BLaER1 (cell line): ENCODE measurements around the gene ADGRL2.
"Not testable (repeated sequence)": the region's sequence is repeated elsewhere in the genome, so short reads cannot be mapped to it uniquely, and the experiment has no call there.

Source experiments
- H3K27ac ChIP-seq: shearing (Covaris generic); formaldehyde crosslinking; 2 replicates; pipeline ENCODE4 v1.8.1; 2022
- H3K27me3 ChIP-seq: shearing (Covaris generic); formaldehyde crosslinking; 2 replicates; pipeline ENCODE4 v1.8.1; 2022
- H3K36me3 ChIP-seq: shearing (Covaris generic); formaldehyde crosslinking; 2 replicates; pipeline ENCODE4 v1.8.1; 2022
- H3K4me1 ChIP-seq: shearing (Covaris generic); formaldehyde crosslinking; 2 replicates; pipeline ENCODE4 v1.8.1; 2022
- H3K4me2 ChIP-seq: shearing (Covaris generic); formaldehyde crosslinking; 2 replicates; pipeline ENCODE4 v1.8.1; 2022
- H3K4me3 ChIP-seq: shearing (Covaris generic); formaldehyde crosslinking; 2 replicates; pipeline ENCODE4 v1.8.1; 2022
- H3K9ac ChIP-seq: shearing (Covaris generic); formaldehyde crosslinking; 2 replicates; pipeline ENCODE4 v1.8.1; 2022
- H3K9me3 ChIP-seq: shearing (Covaris generic); formaldehyde crosslinking; 2 replicates; pipeline ENCODE4 v1.8.1; 2022
- H4K20me1 ChIP-seq: shearing (Covaris generic); formaldehyde crosslinking; 2 replicates; pipeline ENCODE4 v1.8.1; 2022
- Cebpa-rat ChIP-seq: shearing (Covaris generic); IDR thresholded peaks from 2 replicates; pipeline ENCODE4 v1.8.1; 2022

ADGRL2 gene

GRCh38 chr1:81844477-81844876, 43.7 kb downstream of the ADGRL2 start:
- Histone ChIP-seq H3K36me3 (no peaks in the 10 kb centered on the region), H3K4me1 (no peaks in the 10 kb centered on the region), H4K20me1 (no peaks in the 10 kb centered on the region), H3K27me3 (no peaks in the 10 kb centered on the region), H3K4me2 (no peak overlapping the region), H3K4me3 (no peak overlapping the region), H3K9ac (no peak overlapping the region), H3K27ac (no peak overlapping the region), H3K9me3 (no peaks in the 10 kb centered on the region)
- TF ChIP-seq Cebpa-rat: no peak

DNA sequence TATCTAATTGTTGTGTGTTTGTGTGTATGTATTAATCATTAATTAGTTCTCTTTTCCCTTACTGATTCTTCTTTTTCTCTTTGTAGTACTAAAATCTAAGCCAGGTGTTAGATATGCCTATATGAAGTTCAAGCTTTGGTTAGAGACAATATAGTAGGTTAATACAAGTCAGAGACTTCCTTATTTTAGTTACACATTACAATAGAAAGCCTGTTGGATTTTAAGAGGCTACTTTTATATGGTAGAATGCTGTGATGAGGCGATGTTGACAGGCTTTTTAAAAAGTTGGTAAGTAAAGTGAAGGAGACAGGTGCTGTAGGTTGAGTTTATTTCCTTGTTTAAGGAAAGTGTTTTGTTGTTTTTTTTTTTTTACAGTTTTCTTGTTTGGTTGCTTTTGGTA, 45.9 kb downstream of the ADGRL2 start:
- no peak overlapping the region for H3K27ac ChIP-seq
- no peaks in the 10 kb centered on the region for H3K4me1 ChIP-seq
- H3K4me2 ChIP-seq: no peak overlapping the region
- no peaks in the 10 kb centered on the region for H3K9me3 ChIP-seq
- H3K36me3 ChIP-seq: no peaks in the 10 kb centered on the region
- H4K20me1 ChIP-seq: no peaks in the 10 kb centered on the region
- H3K4me3 ChIP-seq: no peak overlapping the region
- no peak overlapping the region for H3K9ac ChIP-seq
- H3K27me3 ChIP-seq: no peaks in the 10 kb centered on the region
- no peak for TF ChIP-seq Cebpa-rat

DNA sequence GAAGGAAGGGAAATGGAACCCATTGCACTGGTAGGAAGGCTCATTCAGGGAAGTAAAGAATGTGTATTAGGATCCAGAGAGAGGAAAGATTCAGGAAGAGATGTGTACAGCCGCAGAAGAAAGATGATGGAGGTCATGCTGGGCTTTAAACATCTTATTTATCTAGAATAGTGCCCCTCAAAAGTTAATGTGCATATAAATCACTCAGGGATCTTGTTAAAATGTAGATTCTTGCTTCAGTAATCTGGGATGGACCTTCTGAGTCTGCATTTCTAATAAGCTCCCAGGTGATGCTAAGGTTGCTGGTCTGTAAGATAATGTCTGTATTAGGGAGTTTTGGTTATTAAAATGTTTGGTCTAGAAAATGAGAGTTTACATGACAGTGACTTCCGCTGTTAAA, 46.3 kb downstream of the ADGRL2 start:
- H3K9me3 ChIP-seq: no peaks in the 10 kb centered on the region
- H3K4me3 ChIP-seq: no peak overlapping the region
- H3K27me3 ChIP-seq: no peaks in the 10 kb centered on the region
- no peaks in the 10 kb centered on the region for H3K4me1 ChIP-seq
- H4K20me1 ChIP-seq: no peaks in the 10 kb centered on the region
- no peaks in the 10 kb centered on the region for H3K36me3 ChIP-seq
- H3K9ac ChIP-seq: no peak overlapping the region
- no peak for TF ChIP-seq Cebpa-rat
- H3K27ac ChIP-seq: no peak overlapping the region
- H3K4me2 ChIP-seq: no peak overlapping the region

GRCh38 chr1:81848880-81849682, 48.3 kb downstream of the ADGRL2 start:
- TF ChIP-seq Cebpa-rat: no peak
- Histone ChIP-seq H3K4me1 (no peaks in the 10 kb centered on the region), H3K4me3 (no peak overlapping the region), H3K27me3 (no peaks in the 10 kb centered on the region), H4K20me1 (no peaks in the 10 kb centered on the region), H3K36me3 (no peaks in the 10 kb centered on the region), H3K27ac (no peak overlapping the region), H3K4me2 (no peak overlapping the region), H3K9me3 (no peaks in the 10 kb centered on the region), H3K9ac (no peak overlapping the region)

- no peaks in the 10 kb centered on the region for H3K9me3 ChIP-seq
- no peaks in the 10 kb centered on the region for H3K27me3 ChIP-seq
- H3K4me2 ChIP-seq: no peak overlapping the region
- no peak overlapping the region for H3K4me3 ChIP-seq
- H3K36me3 ChIP-seq: no peaks in the 10 kb centered on the region
- no peak for TF ChIP-seq Cebpa-rat
- no peaks in the 10 kb centered on the region for H3K4me1 ChIP-seq
- H3K9ac ChIP-seq: no peak overlapping the region
- no peaks in the 10 kb centered on the region for H4K20me1 ChIP-seq
- no peak overlapping the region for H3K27ac ChIP-seq
Observed at GRCh38 chr1:81850031-81850430, 49.3 kb downstream of the ADGRL2 start.

DNA sequence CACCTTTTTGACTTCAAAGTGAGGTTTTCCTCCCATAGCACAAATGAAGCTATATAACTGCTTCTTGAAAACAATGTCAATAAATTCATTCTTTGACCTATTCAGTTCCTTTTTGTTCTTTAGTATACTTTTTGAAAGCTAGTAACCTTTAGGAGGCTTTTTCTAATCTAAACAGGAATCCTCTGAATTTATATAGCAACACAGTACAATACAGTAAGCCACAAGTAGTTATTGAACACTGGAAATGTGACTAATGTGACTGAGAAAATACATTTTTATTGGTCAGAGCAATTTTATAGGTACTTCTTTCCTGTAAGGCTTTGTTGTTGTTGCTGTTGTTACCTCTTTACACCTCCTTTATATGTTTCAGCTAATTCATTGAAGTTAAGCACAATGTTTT, 49.8 kb downstream of the ADGRL2 start:
- Histone ChIP-seq H3K36me3 (no peaks in the 10 kb centered on the region), H3K4me2 (no peak overlapping the region), H3K27me3 (no peaks in the 10 kb centered on the region), H3K9ac (no peak overlapping the region), H3K4me3 (no peak overlapping the region), H3K27ac (no peak overlapping the region), H4K20me1 (no peaks in the 10 kb centered on the region), H3K4me1 (no peaks in the 10 kb centered on the region), H3K9me3 (no peaks in the 10 kb centered on the region)
- TF ChIP-seq Cebpa-rat: no peak

DNA sequence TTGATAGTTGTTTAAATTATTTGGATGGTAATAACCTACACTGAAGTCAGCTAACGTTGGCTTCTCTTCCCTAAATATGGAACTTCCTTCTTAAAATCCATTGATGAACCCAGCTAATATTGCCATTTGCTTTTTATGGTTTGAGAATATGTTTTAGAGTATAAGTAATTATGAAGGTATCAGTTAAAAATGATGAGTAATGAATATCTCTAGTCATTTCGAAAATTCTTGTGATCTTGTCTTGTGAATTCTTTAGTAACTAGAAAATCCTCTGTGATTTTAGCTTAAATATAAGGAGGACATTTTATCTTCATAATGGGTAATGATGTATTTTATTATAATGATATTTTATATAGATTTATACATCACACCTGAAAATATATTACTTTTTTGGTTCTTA, 50.5 kb downstream of the ADGRL2 start:
- Histone ChIP-seq H3K4me2 (no peak overlapping the region), H3K4me1 (no peaks in the 10 kb centered on the region), H3K36me3 (no peaks in the 10 kb centered on the region), H3K9ac (no peak overlapping the region), H4K20me1 (no peaks in the 10 kb centered on the region), H3K27ac (no peak overlapping the region), H3K4me3 (no peak overlapping the region), H3K9me3 (no peaks in the 10 kb centered on the region), H3K27me3 (no peaks in the 10 kb centered on the region)
- TF ChIP-seq Cebpa-rat: no peak

DNA sequence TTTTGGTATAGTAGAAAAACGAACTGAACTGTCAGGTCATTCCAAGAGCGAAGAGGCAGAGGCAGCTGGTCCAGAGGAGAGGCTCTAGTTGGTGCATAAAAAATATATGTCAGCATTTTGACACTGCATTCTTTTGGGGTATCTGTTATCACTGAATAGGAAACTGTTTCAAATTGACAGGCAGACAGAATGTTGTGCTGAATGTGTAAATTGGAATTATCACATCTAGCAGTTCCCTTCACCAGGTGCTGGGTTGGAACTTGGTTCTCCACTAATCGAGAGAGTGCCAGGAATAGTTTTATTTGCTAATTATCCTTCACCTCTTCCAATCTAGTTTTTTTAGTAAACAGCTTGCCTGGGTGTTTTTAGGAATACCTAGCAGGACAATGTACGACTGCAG, 52.2 kb downstream of the ADGRL2 start:
- Histone ChIP-seq H3K4me1 (0 out of 2 replicates have a peak, but pooled peaks cover 4% of the 10 kb centered on the region), H3K36me3 (no peaks in the 10 kb centered on the region), H3K27me3 (no peaks in the 10 kb centered on the region), H3K9ac (no peak overlapping the region), H3K9me3 (no peaks in the 10 kb centered on the region), H3K4me2 (no peak overlapping the region), H3K4me3 (no peak overlapping the region), H3K27ac (no peak overlapping the region), H4K20me1 (no peaks in the 10 kb centered on the region)
- TF ChIP-seq Cebpa-rat: no peak

DNA sequence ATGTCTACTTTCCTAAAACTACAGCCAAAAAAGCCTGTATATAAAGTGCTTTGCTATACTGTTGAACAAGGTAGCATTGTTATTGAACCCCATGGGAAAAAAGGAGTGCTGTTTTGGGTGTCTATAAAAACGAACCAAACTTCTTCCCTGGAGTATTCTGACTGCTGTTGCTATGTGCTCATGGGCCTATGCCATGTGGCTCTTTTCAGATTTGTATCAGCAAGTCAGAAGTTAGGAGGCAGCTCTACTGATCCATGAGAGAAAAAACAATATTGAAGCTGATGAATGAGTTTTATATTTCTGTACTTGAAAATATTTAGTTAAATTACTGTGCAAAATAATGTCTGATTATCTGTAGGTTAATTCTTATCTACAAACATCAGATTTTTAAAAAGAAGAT, 66.5 kb downstream of the ADGRL2 start:
- no peak overlapping the region for H3K9ac ChIP-seq
- H4K20me1 ChIP-seq: no peaks in the 10 kb centered on the region
- H3K36me3 ChIP-seq: no peaks in the 10 kb centered on the region
- H3K9me3 ChIP-seq: no peaks in the 10 kb centered on the region
- no peak overlapping the region for H3K4me2 ChIP-seq
- H3K4me1 ChIP-seq: no peaks in the 10 kb centered on the region
- no peak overlapping the region for H3K4me3 ChIP-seq
- no peak for TF ChIP-seq Cebpa-rat
- no peaks in the 10 kb centered on the region for H3K27me3 ChIP-seq
- no peak overlapping the region for H3K27ac ChIP-seq

GRCh38 chr1:81869307-81869706, 68.6 kb downstream of the ADGRL2 start:
- no peaks in the 10 kb centered on the region for H3K9me3 ChIP-seq
- no peak for TF ChIP-seq Cebpa-rat
- no peak overlapping the region for H3K4me3 ChIP-seq
- no peaks in the 10 kb centered on the region for H3K36me3 ChIP-seq
- no peaks in the 10 kb centered on the region for H3K27me3 ChIP-seq
- no peaks in the 10 kb centered on the region for H4K20me1 ChIP-seq
- H3K9ac ChIP-seq: no peak overlapping the region
- no peak overlapping the region for H3K27ac ChIP-seq
- no peak overlapping the region for H3K4me2 ChIP-seq
- H3K4me1 ChIP-seq: no peaks in the 10 kb centered on the region

DNA sequence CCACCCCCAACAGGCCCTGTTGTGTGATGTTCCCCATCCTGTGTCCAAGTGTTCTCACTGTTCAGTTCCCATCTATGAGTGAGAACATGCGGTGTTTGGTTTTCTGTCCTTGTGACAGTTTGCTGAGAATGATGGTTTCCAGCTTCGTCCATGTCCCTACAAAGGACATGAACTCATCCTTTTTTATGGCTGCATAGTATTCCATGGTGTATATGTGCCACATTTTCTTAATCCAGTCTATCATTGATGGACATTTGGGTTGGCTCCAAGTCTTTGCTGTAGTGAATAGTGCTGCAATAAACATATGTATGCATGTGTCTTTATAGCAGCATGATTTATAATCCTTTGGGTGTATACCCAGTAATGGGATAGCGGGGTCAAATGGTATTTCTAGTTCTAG, 70.4 kb downstream of the ADGRL2 start:
- not testable (repeated sequence) for H3K4me2 ChIP-seq, H3K27ac ChIP-seq, H3K9ac ChIP-seq, H3K36me3 ChIP-seq, H3K4me3 ChIP-seq, H3K4me1 ChIP-seq, H3K9me3 ChIP-seq, H3K27me3 ChIP-seq, H4K20me1 ChIP-seq
